ENCODE results near the gene BMPR1B.

DNA sequence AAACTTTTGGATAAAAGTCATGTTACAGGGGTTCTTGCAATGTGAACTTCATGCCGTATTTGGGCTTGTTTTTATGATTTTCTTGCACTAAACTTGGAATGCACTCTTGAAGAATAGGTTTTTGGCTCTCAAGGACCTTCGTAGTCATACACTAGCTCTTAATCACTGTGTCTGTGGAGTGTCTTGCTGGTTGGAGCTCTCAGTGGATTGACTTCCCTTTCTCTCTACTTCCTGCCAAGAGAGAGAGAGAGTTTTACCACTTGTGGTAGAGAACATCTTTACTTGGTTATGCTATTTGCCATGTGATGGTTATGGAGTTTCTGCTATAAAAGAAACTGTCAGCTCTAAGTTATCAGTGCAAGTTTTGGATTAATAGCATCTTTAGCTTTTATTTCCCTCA lies 112.4 kb downstream of the BMPR1B start:
- TF ChIP-seq, protein P1, sequence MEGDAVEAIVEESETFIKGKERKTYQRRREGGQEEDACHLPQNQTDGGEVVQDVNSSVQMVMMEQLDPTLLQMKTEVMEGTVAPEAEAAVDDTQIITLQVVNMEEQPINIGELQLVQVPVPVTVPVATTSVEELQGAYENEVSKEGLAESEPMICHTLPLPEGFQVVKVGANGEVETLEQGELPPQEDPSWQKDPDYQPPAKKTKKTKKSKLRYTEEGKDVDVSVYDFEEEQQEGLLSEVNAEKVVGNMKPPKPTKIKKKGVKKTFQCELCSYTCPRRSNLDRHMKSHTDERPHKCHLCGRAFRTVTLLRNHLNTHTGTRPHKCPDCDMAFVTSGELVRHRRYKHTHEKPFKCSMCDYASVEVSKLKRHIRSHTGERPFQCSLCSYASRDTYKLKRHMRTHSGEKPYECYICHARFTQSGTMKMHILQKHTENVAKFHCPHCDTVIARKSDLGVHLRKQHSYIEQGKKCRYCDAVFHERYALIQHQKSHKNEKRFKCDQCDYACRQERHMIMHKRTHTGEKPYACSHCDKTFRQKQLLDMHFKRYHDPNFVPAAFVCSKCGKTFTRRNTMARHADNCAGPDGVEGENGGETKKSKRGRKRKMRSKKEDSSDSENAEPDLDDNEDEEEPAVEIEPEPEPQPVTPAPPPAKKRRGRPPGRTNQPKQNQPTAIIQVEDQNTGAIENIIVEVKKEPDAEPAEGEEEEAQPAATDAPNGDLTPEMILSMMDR (IDR thresholded peaks at IDR 0.05; ENCODE audit: insufficient read depth, low read length): no peak
- TF ChIP-seq POLR2AphosphoS5 (IDR thresholded peaks at IDR 0.05; ENCODE audit: low read depth) (no peak), SPI1 (IDR thresholded peaks at IDR 0.05; ENCODE audit: borderline replicate concordance, low read depth) (no peak)

Data from HL-60 (cell line).